SK-N-SH (cell line): ENCODE data around the gene APP.

Experiments
- NFIC ChIP-seq: IDR thresholded peaks from 2 replicates; pipeline ENCODE4 v1.4.0; 2012; ENCODE audit warnings: borderline replicate concordance
- POLR2AphosphoS5 ChIP-seq: IDR thresholded peaks from 2 replicates; pipeline ENCODE4 v1.6.1; 2012; ENCODE audit warnings: low read depth, low read length
- TAF1 ChIP-seq: IDR thresholded peaks from 2 replicates; pipeline ENCODE4 v1.6.1; 2012; ENCODE audit warnings: low read depth, mild to moderate bottlenecking, low read length, moderate library complexity, borderline replicate concordance
- YY1 ChIP-seq: IDR thresholded peaks from 2 replicates; pipeline ENCODE4 v1.4.0; 2012; ENCODE audit warnings: low read depth, mild to moderate bottlenecking
- TF ChIP-seq, protein P1 (sequence below): fragments of 200-600 bp; sonication (generic); IDR thresholded peaks from 2 replicates; pipeline ENCODE4 v1.6.1; 2017; ENCODE audit warnings: antibody characterized with exemption, mild to moderate bottlenecking, moderate library complexity
- TF ChIP-seq, protein P2 (sequence below): IDR thresholded peaks from 2 replicates; pipeline ENCODE4 v1.4.0; 2012; ENCODE audit warnings: low read depth, borderline replicate concordance

DNA sequence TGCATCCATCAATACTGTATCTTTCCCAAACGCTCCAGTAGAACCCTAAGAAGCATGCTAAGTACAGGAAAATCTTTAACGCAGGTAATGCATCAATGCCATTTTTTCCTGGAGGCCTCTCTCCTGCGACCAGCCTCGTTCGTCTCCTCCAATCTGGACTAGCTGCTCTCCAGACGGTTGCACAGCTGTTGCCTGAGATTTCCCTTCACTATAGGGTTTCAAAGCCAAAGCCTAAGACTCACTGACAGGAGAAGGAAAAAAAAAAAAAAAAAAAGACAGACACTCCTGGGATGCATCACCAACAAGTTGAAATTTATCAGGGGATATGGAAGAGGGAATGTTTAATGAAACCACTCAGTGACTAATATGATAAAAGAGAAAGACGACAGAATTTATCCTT is 93.0 kb downstream of the APP start:
- TF ChIP-seq, protein P1, sequence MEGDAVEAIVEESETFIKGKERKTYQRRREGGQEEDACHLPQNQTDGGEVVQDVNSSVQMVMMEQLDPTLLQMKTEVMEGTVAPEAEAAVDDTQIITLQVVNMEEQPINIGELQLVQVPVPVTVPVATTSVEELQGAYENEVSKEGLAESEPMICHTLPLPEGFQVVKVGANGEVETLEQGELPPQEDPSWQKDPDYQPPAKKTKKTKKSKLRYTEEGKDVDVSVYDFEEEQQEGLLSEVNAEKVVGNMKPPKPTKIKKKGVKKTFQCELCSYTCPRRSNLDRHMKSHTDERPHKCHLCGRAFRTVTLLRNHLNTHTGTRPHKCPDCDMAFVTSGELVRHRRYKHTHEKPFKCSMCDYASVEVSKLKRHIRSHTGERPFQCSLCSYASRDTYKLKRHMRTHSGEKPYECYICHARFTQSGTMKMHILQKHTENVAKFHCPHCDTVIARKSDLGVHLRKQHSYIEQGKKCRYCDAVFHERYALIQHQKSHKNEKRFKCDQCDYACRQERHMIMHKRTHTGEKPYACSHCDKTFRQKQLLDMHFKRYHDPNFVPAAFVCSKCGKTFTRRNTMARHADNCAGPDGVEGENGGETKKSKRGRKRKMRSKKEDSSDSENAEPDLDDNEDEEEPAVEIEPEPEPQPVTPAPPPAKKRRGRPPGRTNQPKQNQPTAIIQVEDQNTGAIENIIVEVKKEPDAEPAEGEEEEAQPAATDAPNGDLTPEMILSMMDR: no peak
- no peak for TF ChIP-seq NFIC
- TF ChIP-seq POLR2AphosphoS5: no peak
- TF ChIP-seq YY1: no peak
- TF ChIP-seq, protein P2, sequence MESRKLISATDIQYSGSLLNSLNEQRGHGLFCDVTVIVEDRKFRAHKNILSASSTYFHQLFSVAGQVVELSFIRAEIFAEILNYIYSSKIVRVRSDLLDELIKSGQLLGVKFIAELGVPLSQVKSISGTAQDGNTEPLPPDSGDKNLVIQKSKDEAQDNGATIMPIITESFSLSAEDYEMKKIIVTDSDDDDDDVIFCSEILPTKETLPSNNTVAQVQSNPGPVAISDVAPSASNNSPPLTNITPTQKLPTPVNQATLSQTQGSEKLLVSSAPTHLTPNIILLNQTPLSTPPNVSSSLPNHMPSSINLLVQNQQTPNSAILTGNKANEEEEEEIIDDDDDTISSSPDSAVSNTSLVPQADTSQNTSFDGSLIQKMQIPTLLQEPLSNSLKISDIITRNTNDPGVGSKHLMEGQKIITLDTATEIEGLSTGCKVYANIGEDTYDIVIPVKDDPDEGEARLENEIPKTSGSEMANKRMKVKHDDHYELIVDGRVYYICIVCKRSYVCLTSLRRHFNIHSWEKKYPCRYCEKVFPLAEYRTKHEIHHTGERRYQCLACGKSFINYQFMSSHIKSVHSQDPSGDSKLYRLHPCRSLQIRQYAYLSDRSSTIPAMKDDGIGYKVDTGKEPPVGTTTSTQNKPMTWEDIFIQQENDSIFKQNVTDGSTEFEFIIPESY: no peak
- TF ChIP-seq TAF1: no peak
